Left lung (tissue), 10 donors: Measurements from ENCODE around the gene PRPF4. TPM values are rescaled to one million over a fixed set of nuclear protein-coding genes. Genes with fewer than 3 reads are reported as not detected.
A peak's percentile ranks its signal among the peaks of the same experiment; 100 is the strongest.
"Not testable (repeated sequence)": the region's sequence is repeated elsewhere in the genome, so short reads cannot be mapped to it uniquely, and the experiment has no call there.

ENCODE experiments used
- ATAC-seq: fragments of 200-7000 bp; cut with Tn5 transposase; one replicate; pipeline ENCODE4 v1.9.1; 2020; ENCODE audit warnings: moderate library complexity
- DNase-seq, 4 donors: peaks; one replicate each; pipeline ENCODE4 v3.0.0-alpha.2; 2013 to 2020
- H3K27ac ChIP-seq, 2 donors: fragments of 200-600 bp; sonication (generic) in 1 of 2; one replicate each; pipeline versions ENCODE4 v1.5.0 to v1.8.0; 2020 to 2021
- H3K27me3 ChIP-seq, 2 donors: fragments of 200-600 bp; sonication (generic) in 1 of 2; one replicate each; pipeline versions ENCODE4 v1.5.0 to v1.8.0; 2020 to 2021
- H3K36me3 ChIP-seq, 2 donors: fragments of 200-600 bp; sonication (generic) in 1 of 2; one replicate each; pipeline versions ENCODE4 v1.5.0 to v1.8.0; 2020 to 2021
- H3K4me1 ChIP-seq, 2 donors: fragments of 200-600 bp; one replicate each; pipeline ENCODE4 v1.8.0; 2021
- H3K4me3 ChIP-seq, 2 donors: fragments of 200-600 bp; sonication (generic) in 1 of 2; one replicate each; pipeline versions ENCODE4 v1.5.0 to v1.8.0; 2020 to 2021; ENCODE audit warnings: mild to moderate bottlenecking in 1 of 2
- H3K9me3 ChIP-seq, 2 donors: fragments of 200-600 bp; sonication (generic) in 1 of 2; one replicate each; pipeline versions ENCODE4 v1.5.0 to v1.8.0; 2020 to 2021
- intact Hi-C, 2 donors: fragments of 100-400 bp; cut with DNase I; formaldehyde crosslinking; loops; one replicate each; pipeline versions ENCODE4 v1.11.2 to v1.14.2; 2022
- polyA plus RNA-seq, 6 donors: library from polyadenylated mRNA; unstranded; fragments of 120-200 nt; gene quantifications; one replicate each; pipeline ENCODE4 v1.2.1, GENCODE V29; 2013; ENCODE audit not compliant: insufficient read length in 6 of 6
- total RNA-seq, 2 donors: library from RNA; stranded (reverse); fragmentation: NEBNext Ultra II Directional; extraction: Animal tissue kit (Norgen Biotek cat#: 25700); gene quantifications; one replicate each; pipeline ENCODE4 v1.2.1, GENCODE V29; 2021
- TF ChIP-seq, protein P1 (sequence below), 2 donors: fragments of 200-600 bp; sonication (generic) in 1 of 2; IDR thresholded peaks; one replicate each; pipeline versions ENCODE4 v1.5.0 to v1.8.0; 2021; ENCODE audit warnings: antibody characterized with exemption in 2 of 2
- donor health status: DM: no; HTN: yes; CAD: no.
- donor health status: DM: no; HTN: no; CAD: no.

Gene PRPF4
- total and polyA plus RNA-seq, 8 donors, result 16.6 to 34.0 (median 29.5) TPM

DNA sequence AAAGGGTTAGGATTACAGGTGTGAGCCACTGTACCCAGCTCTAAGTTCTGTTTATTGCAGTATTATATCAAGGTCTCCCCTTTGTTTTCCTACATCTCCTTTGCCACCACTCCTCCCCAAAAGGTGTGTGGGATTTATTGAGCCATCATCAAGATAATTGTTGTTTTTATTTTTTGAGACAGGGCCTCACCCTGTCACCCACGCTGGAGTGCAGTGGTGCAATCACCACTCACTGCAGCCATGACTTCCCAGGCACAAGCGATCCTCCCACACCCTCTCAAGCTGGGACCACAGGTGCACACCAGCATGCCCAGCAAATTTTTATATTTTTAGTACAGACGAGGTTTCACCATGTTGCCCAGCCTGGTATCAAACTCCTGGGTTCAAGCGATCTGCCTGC lies 29.6 kb upstream of the PRPF4 start:
- Histone ChIP-seq H3K4me3 (no peak overlapping the region), H3K27ac (no peak overlapping the region), H3K27me3 (no peaks in the 10 kb centered on the region), H3K4me1 (no peaks in the 10 kb centered on the region), H3K36me3 (no peaks in the 10 kb centered on the region), H3K9me3 (peaks cover 0 to 3% of the 10 kb centered on the region in 2 donors)
- TF ChIP-seq, protein P1, sequence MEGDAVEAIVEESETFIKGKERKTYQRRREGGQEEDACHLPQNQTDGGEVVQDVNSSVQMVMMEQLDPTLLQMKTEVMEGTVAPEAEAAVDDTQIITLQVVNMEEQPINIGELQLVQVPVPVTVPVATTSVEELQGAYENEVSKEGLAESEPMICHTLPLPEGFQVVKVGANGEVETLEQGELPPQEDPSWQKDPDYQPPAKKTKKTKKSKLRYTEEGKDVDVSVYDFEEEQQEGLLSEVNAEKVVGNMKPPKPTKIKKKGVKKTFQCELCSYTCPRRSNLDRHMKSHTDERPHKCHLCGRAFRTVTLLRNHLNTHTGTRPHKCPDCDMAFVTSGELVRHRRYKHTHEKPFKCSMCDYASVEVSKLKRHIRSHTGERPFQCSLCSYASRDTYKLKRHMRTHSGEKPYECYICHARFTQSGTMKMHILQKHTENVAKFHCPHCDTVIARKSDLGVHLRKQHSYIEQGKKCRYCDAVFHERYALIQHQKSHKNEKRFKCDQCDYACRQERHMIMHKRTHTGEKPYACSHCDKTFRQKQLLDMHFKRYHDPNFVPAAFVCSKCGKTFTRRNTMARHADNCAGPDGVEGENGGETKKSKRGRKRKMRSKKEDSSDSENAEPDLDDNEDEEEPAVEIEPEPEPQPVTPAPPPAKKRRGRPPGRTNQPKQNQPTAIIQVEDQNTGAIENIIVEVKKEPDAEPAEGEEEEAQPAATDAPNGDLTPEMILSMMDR (IDR thresholded peaks at IDR 0.05), result no peak
- intact Hi-C loops, result no loop called here
- ATAC-seq (no peak), DNase-seq (no peak)

DNA sequence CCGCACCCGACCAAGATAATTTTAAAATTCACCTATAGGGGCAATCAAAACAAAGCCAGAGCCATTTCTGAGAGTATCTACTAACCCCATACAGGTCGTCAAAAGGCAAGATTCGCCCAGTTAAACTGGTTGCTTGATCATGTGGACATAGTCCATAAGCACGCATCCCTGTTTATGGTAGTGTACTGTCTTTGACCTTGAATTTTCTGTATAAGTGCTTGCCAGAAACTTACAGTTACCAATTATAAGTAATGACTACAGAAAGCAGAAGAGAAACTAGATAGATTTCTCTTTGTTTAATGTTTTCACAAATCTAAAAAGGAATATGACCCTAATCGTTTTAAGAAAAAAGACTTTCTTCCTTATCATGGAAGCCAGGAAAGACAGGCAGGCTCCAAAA lies 28.5 kb upstream of the PRPF4 start:
- Histone ChIP-seq H3K9me3 (peaks cover 0 to 3% of the 10 kb centered on the region in 2 donors), H3K4me1 (no peaks in the 10 kb centered on the region), H3K36me3 (no peaks in the 10 kb centered on the region), H3K27ac (no peak overlapping the region), H3K4me3 (no peak overlapping the region), H3K27me3 (no peaks in the 10 kb centered on the region)
- DNase-seq, result no peak
- intact Hi-C loops, result no loop called here
- no peak for ATAC-seq
- TF ChIP-seq, protein P1 (IDR thresholded peaks at IDR 0.05), result no peak

DNA sequence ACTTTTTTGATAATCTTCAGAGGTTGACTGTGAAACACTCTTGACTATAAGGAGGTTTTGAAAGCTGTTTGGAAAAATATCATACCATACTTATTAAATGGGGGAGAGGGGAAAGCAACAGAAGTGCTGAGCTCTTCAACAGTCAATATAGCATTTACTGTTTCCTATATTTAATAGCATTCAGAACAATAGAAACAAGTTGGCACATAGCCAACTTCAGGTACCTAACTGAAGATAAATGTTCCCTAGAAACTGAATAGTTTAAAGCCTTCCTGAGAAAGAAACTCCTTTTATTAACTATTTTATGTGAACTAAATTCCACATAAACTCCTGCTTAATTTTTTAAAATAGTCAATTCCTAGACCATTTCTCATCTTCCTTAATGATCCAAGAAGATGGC lies 27.8 kb upstream of the PRPF4 start:
- H3K9me3 ChIP-seq, result peaks cover 0 to 3% of the 10 kb centered on the region in 2 donors
- no peak overlapping the region for H3K4me3 ChIP-seq
- H3K36me3 ChIP-seq, result no peaks in the 10 kb centered on the region
- ATAC-seq (no peak), DNase-seq (no peak)
- H3K27ac ChIP-seq, result no peak overlapping the region
- TF ChIP-seq, protein P1 (IDR thresholded peaks at IDR 0.05), result no peak
- no peaks in the 10 kb centered on the region for H3K27me3 ChIP-seq
- H3K4me1 ChIP-seq, result no peaks in the 10 kb centered on the region
- intact Hi-C loops, result no loop called here

DNA sequence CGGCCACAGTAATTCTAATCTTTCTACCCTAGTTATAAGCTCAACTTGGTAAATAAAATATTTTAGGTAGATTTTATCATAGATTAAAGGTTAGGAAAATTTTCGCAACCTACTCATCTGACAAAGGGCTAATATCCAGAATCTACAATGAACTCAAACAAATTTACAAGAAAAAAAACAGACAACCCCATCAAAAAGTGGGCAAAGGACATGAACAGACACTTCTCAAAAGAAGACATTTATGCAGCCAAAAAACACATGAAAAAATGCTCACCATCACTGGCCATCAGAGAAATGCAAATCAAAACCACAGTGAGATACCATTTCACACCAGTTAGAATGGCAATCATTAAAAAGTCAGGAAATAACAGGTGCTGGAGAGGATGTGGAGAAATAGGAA lies 25.8 kb upstream of the PRPF4 start:
- intact Hi-C loops, H3K27ac ChIP-seq, DNase-seq, H3K4me3 ChIP-seq, H3K36me3 ChIP-seq, ATAC-seq, H3K9me3 ChIP-seq, H3K27me3 ChIP-seq, H3K4me1 ChIP-seq: not testable (repeated sequence)

DNA sequence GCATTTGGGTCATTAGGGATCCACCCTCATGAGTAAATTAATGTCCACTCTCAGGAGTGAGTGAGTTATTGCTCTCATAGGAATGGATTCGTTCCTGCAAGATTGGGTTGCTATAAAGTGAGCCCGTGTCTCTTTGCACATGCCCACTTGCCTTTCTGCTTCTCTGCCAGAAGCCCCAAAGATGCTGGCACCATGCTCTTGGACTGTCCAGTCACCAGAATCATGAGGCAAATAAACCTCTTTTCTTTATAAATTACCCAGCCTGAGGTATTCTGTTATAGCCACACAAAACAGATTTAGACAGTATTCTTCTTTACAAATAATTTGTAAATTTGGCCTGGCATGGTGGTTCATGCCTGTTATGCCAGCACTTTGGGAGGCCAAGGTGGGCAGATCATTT lies 24.7 kb upstream of the PRPF4 start:
- H3K27me3 ChIP-seq, result no peaks in the 10 kb centered on the region
- no peak overlapping the region for H3K4me3 ChIP-seq
- TF ChIP-seq, protein P1 (IDR thresholded peaks at IDR 0.05), result no peak
- ATAC-seq (no peak), DNase-seq (no peak)
- no peak overlapping the region for H3K27ac ChIP-seq
- no peaks in the 10 kb centered on the region for H3K36me3 ChIP-seq
- peaks cover 0 to 3% of the 10 kb centered on the region in 2 donors for H3K9me3 ChIP-seq
- intact Hi-C loops, result no loop called here
- H3K4me1 ChIP-seq, result peaks cover 0 to 8% of the 10 kb centered on the region in 2 donors

DNA sequence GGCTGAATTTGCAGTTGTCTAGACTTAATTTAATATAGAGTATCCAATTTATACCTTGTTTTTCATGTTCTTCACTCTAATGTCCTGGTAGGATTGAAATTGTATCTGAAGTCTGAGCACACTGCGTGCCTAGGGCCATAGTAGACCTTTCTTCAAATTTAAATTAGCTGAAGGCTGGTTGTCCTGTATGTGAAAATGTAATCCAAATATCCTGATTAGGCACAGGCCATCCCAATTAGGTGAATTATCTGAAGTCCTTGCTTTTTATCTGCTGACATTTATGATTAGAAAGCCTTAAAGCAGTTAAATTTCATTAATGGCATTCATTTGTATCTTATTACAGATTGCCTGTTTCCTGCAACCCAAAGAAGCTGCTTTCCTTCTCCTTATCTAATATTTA lies 20.5 kb upstream of the PRPF4 start:
- Histone ChIP-seq H3K4me3 (no peak overlapping the region), H3K4me1 (peaks cover 0 to 9% of the 10 kb centered on the region in 2 donors)
- TF ChIP-seq, protein P1 (IDR thresholded peaks at IDR 0.05), result no peak

More for the DNA sequence above, 20.5 kb upstream of the PRPF4 start:
- H3K27ac ChIP-seq, result peak overlapping the region in 1 of 2 donors; percentile 55
- peaks cover 0 to 40% of the 10 kb centered on the region in 2 donors for H3K36me3 ChIP-seq
- intact Hi-C loops, result no loop called here
- ATAC-seq (no peak), DNase-seq (no peak)
- H3K9me3 ChIP-seq, result peaks cover 0 to 3% of the 10 kb centered on the region in 2 donors
- H3K27me3 ChIP-seq, result no peaks in the 10 kb centered on the region
